Bronchial epithelial cell (primary cell): ENCODE measurements around the gene LDHB. TPM values are rescaled to one million over a fixed set of nuclear protein-coding genes. Genes with fewer than 3 reads are reported as not detected.

Source experiments
- DNase-seq: peaks from one replicate; pipeline ENCODE4 v3.0.0-alpha.2; 2010; ENCODE audit warnings: low read depth
- FAIRE-seq: peaks from 2 replicates; lab custom pipeline; 2011; peaks lifted over from hg19 to GRCh38; lab: Jason Lieb, UNC
- H3K27me3 ChIP-seq: 2 replicates; pipeline ENCODE4 v1.5.1; 2011; ENCODE audit warnings: low read length; ENCODE audit not compliant: control insufficient read depth, insufficient read depth
- H3K36me3 ChIP-seq: 2 replicates; pipeline ENCODE4 v1.5.1; 2011; ENCODE audit warnings: low read length; ENCODE audit not compliant: control insufficient read depth, insufficient read depth
- H3K4me3 ChIP-seq: 2 replicates; pipeline ENCODE4 v1.5.1; 2011; ENCODE audit warnings: mild to moderate bottlenecking, low read depth, low read length, control low read depth
- CTCF ChIP-seq: IDR thresholded peaks from 2 replicates; pipeline ENCODE4 v1.5.1; 2011; ENCODE audit warnings: mild to moderate bottlenecking, moderate library complexity, low read length, control low read depth, inconsistent platforms; ENCODE audit not compliant: insufficient read depth, severe bottlenecking
- total RNA-seq: library from RNA; depleted of rRNA; stranded (reverse); fragments of >200 nt; gene quantifications from 2 replicates; pipeline ENCODE4 v1.2.1, GENCODE V29; 2014

Gene LDHB
- total RNA-seq, 1 donor from 2014 or later = 1,083 TPM

- no peak for TF ChIP-seq CTCF
- no peak overlapping the region for H3K4me3 ChIP-seq
- H3K36me3 ChIP-seq = peaks cover 2% of the 10 kb centered on the region
Observed at GRCh38 chr12:21634245-21634644, 23.4 kb downstream of the LDHB start.

GRCh38 chr12:21631367-21631766 lies 26.3 kb downstream of the LDHB start:
- H3K4me3 ChIP-seq = no peak overlapping the region
- TF ChIP-seq CTCF = no peak
- DNase-seq = no peak
- no peaks in the 10 kb centered on the region for H3K36me3 ChIP-seq
- no peaks in the 10 kb centered on the region for H3K27me3 ChIP-seq
- FAIRE-seq = no peak

More at GRCh38 chr12:21634245-21634644, 23.4 kb downstream of the LDHB start:
- DNase-seq = no peak
- H3K27me3 ChIP-seq = no peaks in the 10 kb centered on the region
- FAIRE-seq = no peak

GRCh38 chr12:21627924-21628323 lies 29.7 kb downstream of the LDHB start:
- no peak overlapping the region for H3K4me3 ChIP-seq
- FAIRE-seq (no peak), DNase-seq (no peak)
- no peaks in the 10 kb centered on the region for H3K27me3 ChIP-seq
- no peak for TF ChIP-seq CTCF
- H3K36me3 ChIP-seq = no peaks in the 10 kb centered on the region

GRCh38 chr12:21618566-21618965 lies 39.1 kb downstream of the LDHB start:
- no peaks in the 10 kb centered on the region for H3K27me3 ChIP-seq
- no peaks in the 10 kb centered on the region for H3K36me3 ChIP-seq
- H3K4me3 ChIP-seq = no peak overlapping the region
- DNase-seq = no peak
- FAIRE-seq = no peak
- no peak for TF ChIP-seq CTCF

GRCh38 chr12:21617030-21617429 lies 40.6 kb downstream of the LDHB start:
- Histone ChIP-seq H3K27me3 (no peaks in the 10 kb centered on the region), H3K36me3 (no peaks in the 10 kb centered on the region), H3K4me3 (no peak overlapping the region)
- no peak for FAIRE-seq
- no peak for DNase-seq
- no peak for TF ChIP-seq CTCF

- no peak for FAIRE-seq
- Histone ChIP-seq H3K36me3 (no peaks in the 10 kb centered on the region), H3K27me3 (no peaks in the 10 kb centered on the region), H3K4me3 (no peak overlapping the region)
- TF ChIP-seq CTCF = no peak
- DNase-seq = peak; percentile 35
Observed at GRCh38 chr12:21615431-21615830, 42.2 kb downstream of the LDHB start.
